ENCODE measurements around the gene RTTN.

The RTTN gene

GRCh38 chr18:70059684-70060083, 145.8 kb downstream of the RTTN start:
- no peak overlapping the region for H3K4me3 ChIP-seq (ENCODE audit: low read depth, low read length)
- DNase-seq (ENCODE audit: low read depth): no peak
- TF ChIP-seq, protein P1, sequence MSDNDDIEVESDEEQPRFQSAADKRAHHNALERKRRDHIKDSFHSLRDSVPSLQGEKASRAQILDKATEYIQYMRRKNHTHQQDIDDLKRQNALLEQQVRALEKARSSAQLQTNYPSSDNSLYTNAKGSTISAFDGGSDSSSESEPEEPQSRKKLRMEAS (IDR thresholded peaks at IDR 0.05; ENCODE audit: low read depth, low read length): no peak
- TF ChIP-seq CTCF (IDR thresholded peaks at IDR 0.05; ENCODE audit: low read depth, low read length) (no peak), MYC (IDR thresholded peaks at IDR 0.05; ENCODE audit: low read depth, low read length) (no peak), POLR2A (IDR thresholded peaks at IDR 0.05; ENCODE audit: extremely low read depth, insufficient read length) (no peak)

- DNase-seq (ENCODE audit: low read depth): no peak
- TF ChIP-seq CTCF (IDR thresholded peaks at IDR 0.05; ENCODE audit: low read depth, low read length) (no peak), POLR2A (IDR thresholded peaks at IDR 0.05; ENCODE audit: extremely low read depth, insufficient read length) (no peak), MYC (IDR thresholded peaks at IDR 0.05; ENCODE audit: low read depth, low read length) (no peak)
- TF ChIP-seq, protein P1 (IDR thresholded peaks at IDR 0.05; ENCODE audit: low read depth, low read length): no peak
- H3K4me3 ChIP-seq (ENCODE audit: low read depth, low read length): no peak overlapping the region
Observed at GRCh38 chr18:70058916-70059315, 146.6 kb downstream of the RTTN start.

DNA sequence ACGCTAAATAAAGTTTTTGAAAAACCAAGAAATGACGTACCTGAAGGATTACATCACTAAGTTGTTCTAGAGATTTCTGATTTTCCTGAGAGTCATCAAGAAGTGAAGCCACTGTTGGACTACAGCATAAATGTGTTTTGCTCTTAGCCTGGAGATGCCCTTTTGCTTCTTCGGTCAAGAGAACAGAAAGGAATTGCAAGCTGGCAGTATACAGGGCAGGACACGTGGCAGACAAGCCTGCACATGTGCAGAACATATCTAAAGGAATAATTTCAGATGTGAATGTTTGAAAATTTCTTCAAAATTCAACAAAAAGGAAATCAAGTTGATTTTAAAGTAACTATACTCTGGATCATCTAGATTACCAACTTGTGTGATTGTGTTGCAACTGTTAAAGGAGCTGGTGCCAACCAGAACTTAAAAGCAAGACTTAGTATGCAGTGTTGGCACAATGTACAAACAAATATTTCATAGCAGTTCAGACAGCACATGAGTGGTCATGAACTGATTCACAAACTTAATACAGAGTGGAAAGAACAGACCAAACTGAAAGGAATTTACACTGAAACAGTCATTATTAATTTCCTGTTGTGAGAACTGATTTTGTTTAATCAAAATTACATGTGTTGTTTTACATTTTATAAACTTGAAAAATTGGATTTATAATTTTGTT, 157.4 kb downstream of the RTTN start:
- no peak overlapping the region for H3K4me3 ChIP-seq (ENCODE audit: low read depth, low read length)
- TF ChIP-seq POLR2A (IDR thresholded peaks at IDR 0.05; ENCODE audit: extremely low read depth, insufficient read length): no peak
- TF ChIP-seq MYC (IDR thresholded peaks at IDR 0.05; ENCODE audit: low read depth, low read length): no peak
- TF ChIP-seq, protein P1 (IDR thresholded peaks at IDR 0.05; ENCODE audit: low read depth, low read length): no peak
- TF ChIP-seq CTCF (IDR thresholded peaks at IDR 0.05; ENCODE audit: low read depth, low read length): no peak
- DNase-seq (ENCODE audit: low read depth): no peak

DNA sequence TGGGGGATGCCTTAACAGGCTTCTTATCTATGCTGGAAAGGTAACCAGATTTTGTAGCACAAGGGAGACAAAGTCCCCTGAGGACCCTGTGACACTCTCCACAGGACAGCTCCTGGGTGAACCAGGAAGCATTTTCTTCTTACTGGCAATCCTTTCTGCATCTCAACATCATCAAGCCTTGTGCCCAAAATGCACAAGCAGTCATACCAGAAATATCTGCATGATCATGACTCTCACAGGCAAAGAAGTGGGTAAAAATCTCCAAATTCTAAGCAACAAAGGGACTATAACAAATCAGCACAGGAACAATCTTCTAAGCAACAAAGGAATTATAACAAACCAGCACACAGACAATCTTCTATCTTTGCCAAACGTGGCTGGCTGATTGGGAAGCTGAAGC, 158.7 kb downstream of the RTTN start:
- DNase-seq (ENCODE audit: low read depth): no peak
- H3K4me3 ChIP-seq (ENCODE audit: low read depth, low read length): no peak overlapping the region
- TF ChIP-seq, protein P1 (IDR thresholded peaks at IDR 0.05; ENCODE audit: low read depth, low read length): no peak
- TF ChIP-seq MYC (IDR thresholded peaks at IDR 0.05; ENCODE audit: low read depth, low read length) (no peak), POLR2A (IDR thresholded peaks at IDR 0.05; ENCODE audit: extremely low read depth, insufficient read length) (no peak), CTCF (IDR thresholded peaks at IDR 0.05; ENCODE audit: low read depth, low read length) (no peak)

- no peak for DNase-seq (ENCODE audit: low read depth)
- TF ChIP-seq, protein P1 (IDR thresholded peaks at IDR 0.05; ENCODE audit: low read depth, low read length): no peak
- no peak for TF ChIP-seq MYC (IDR thresholded peaks at IDR 0.05; ENCODE audit: low read depth, low read length)
- TF ChIP-seq POLR2A (IDR thresholded peaks at IDR 0.05; ENCODE audit: extremely low read depth, insufficient read length): no peak
- TF ChIP-seq CTCF (IDR thresholded peaks at IDR 0.05; ENCODE audit: low read depth, low read length): no peak
- H3K4me3 ChIP-seq (ENCODE audit: low read depth, low read length): no peak overlapping the region
Observed at GRCh38 chr18:70046207-70046606, 159.3 kb downstream of the RTTN start.
